Renal cortex interstitium (tissue), 11 donors: Measurements from ENCODE around the gene ACER1. TPM values are rescaled to one million over a fixed set of nuclear protein-coding genes. Genes with fewer than 3 reads are reported as not detected.
"Not testable (repeated sequence)": the region's sequence is repeated elsewhere in the genome, so short reads cannot be mapped to it uniquely, and the experiment has no call there.

Experiments
- DNase-seq, 11 donors: peaks; one replicate each; pipeline ENCODE4 v3.0.0-alpha.2; 2013; ENCODE audit warnings: low read depth in 9 of 11, low spot score in 4 of 11; ENCODE audit errors: extremely low read depth in 1 of 11
- polyA plus RNA-seq, 3 donors: library from polyadenylated mRNA; unstranded; fragments of 120-200 nt; gene quantifications; one replicate each; pipeline ENCODE4 v1.2.1, GENCODE V29; 2013; ENCODE audit not compliant: insufficient read length in 3 of 3

Gene ACER1
- polyA plus RNA-seq, 3 donors = 0.17 to 0.23 TPM; not detected in 1

DNA sequence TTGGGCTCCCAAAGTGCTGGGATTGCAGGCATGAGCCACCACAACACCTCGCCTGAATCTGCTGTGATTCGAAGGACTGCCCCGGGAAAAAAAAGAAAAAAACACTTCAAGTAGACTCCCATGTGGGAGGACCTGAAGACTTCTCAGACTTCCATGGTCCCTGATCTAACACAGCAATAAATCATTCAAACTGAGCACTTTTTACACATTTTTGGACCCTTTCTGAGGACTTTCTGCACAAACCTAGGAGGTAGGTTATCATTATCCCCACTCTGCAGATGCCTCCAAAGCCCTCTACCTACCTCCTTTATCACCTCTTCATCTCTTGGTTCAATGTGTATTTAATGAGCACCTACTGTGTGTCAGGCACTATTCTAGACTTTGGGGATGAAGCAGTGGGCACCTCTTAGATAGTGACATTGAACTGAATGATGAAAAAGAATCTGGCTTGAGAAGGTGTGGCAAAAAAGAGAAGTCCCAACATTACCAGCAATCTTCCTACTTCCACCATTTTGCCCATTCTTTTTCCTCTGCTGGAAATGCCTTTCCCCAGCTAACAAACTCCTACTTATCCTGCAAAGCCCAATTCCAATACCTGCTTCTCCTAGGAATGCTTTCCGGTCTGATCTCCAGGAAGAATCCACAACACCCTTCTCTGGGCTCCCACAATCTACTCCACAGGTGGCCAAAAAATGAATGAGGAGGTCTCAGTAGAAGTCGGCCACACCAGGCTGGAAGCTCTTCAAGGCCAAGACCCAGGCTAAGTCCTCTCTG lies 26.3 kb upstream of the ACER1 start:
- DNase-seq = no peak

- no peak for DNase-seq
Observed at GRCh38 chr19:6358003-6358402, 24.6 kb upstream of the ACER1 start.

GRCh38 chr19:6357174-6357573 lies 23.8 kb upstream of the ACER1 start:
- DNase-seq = no peak

GRCh38 chr19:6355321-6356040 lies 22.1 kb upstream of the ACER1 start:
- DNase-seq = not testable (repeated sequence)

GRCh38 chr19:6354098-6354674 lies 20.8 kb upstream of the ACER1 start:
- DNase-seq = no peak

DNA sequence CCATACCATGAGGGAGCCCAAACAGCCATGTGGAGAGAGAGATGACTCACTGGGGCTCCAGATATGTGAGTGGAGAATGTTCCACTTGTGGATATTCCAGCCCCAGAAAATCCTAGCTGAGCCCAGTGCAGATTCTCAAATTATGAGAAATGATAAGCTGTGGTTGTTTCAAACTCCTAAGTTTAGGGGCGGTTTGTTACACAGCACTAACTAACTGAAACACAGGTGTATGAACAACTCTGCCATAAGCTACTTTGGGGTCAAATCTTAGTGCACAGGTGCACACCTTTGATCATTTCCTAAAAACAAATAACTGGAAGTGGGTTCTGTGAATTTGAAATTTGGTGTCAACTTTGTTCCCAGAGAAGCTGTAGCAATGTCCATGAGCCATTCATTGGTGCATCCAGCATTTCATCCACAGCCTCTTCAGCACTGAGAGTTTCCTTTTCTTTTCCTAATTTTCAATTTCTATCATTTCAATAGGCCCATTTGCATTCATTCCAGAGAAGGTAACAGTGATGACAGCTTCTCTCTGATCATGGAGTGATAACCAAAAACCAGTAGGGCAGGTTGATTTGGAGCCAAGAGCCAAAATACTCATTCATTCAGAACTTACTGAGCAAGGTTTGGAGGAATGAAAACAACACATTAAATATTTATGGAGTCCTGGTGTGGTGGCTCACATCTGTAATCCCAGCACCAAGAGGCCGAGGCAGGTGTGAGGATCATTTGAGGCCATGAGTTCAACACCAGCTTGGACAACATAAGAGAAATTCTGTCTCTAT lies 19.2 kb upstream of the ACER1 start:
- no peak for DNase-seq

- no peak for DNase-seq
Observed at GRCh38 chr19:6350688-6351087, 17.3 kb upstream of the ACER1 start.

GRCh38 chr19:6349271-6349670 lies 15.9 kb upstream of the ACER1 start:
- DNase-seq = not testable (repeated sequence)

- DNase-seq = no peak
Observed at GRCh38 chr19:6343462-6343861, 10.1 kb upstream of the ACER1 start.

GRCh38 chr19:6340493-6341201 lies 7.2 kb upstream of the ACER1 start:
- peak in 1 of 11 donors; percentile 11 for DNase-seq

DNA sequence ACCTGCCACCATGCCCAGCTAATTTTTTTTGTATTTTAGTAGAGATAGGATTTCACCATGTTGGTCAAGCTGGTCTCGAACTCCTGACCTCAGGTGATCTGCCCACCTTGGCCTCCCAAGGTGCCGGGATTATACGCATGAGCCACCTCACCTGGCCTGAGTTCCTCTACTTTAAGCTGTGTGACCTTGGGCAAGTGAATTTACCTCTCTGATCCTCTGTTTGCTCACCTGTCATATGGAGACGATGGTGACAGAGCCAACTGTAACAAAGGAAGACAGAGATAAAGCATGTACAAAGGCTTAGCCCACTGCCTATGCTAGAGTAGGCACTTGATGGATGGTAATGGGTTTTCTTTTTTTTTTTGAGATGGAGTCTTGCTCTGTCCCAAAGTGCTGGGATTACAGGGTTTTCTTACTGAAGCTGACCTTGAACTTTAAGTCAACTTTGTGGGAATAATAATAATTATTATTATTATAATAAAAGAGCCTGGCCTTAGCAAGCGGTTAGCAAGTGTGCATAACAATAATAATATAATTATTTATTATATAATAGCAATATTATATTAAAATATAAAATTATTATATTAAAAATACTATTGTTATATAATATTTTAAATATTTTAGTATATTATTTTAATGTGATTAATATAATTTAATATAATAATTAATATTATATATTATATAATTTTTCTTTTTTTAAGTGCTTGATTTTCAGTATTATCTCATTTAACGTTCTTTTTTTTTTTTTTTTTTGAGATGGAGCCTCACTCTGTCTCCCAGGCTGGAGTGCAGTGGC lies 1.3 kb upstream of the ACER1 start:
- no peak for DNase-seq

- no peak for DNase-seq
Observed at GRCh38 chr19:6326815-6327214, 6.6 kb downstream of the ACER1 start.

DNA sequence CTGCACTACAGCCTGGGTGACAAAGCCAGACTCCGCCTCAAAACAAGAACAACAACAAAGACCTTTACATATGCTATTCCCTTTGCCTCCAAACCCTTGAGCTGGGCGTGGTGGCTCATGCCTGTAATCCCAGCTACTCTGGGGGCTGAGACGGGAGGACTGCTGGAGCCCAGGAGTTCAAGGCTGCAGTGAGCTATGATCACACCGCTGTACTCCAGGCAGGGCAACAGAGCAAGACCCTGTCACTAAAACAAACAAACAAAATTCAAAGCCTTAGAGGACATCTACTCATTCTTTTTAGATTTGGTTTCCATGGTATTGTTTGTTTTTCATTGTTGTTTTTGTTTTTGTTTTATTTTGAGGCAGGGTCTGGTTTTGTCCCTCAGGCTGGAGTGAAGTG lies 7.8 kb downstream of the ACER1 start:
- no peak for DNase-seq

- no peak for DNase-seq
Observed at GRCh38 chr19:6324757-6325156, 8.7 kb downstream of the ACER1 start.

DNA sequence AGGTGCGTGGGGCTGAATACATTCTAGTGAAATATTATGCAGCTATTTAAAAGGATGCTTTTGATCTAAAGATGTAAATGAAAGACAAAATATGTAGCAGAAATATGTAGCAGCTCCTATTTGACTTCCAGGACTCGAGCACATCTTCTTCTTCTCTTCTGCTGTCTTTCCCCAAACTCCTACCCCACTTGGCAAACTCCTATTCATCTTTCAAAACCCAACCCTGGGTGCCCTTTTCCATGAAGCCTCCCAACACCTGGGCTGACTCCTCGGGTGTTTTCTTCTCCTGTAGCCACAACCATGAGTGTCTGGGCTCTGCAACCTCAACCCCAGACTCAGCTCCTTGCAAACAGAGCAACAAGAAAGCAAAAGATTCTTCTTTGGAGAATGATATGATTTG lies 11.1 kb downstream of the ACER1 start:
- no peak for DNase-seq

GRCh38 chr19:6319376-6319775 lies 14.0 kb downstream of the ACER1 start:
- no peak for DNase-seq

GRCh38 chr19:6318772-6319171 lies 14.6 kb downstream of the ACER1 start:
- no peak for DNase-seq

DNA sequence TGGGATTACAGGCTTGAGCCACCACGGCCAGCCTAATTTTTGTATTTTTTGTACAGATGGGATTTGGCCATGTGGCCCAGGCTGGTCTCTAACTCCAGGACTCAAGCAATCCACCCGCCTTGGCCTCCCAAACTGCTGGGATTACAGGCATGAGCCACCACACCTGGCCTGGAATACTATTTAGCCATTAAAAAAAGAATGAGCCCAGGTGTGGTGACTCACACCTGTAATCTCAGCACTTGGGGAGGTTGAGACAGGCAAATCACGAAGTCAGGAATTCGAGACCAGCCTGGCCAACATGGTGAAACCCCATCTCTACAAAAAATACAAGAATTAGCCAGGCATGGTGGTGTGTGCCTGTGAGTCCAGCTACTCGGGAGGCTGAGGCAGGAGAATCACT lies 17.8 kb downstream of the ACER1 start:
- DNase-seq = not testable (repeated sequence)
